Left lung (tissue), 10 donors: ENCODE data around the gene MYD88. TPM values are rescaled to one million over a fixed set of nuclear protein-coding genes. Genes with fewer than 3 reads are reported as not detected.

ENCODE experiments used
- ATAC-seq: fragments of 200-7000 bp; cut with Tn5 transposase; one replicate; pipeline ENCODE4 v1.9.1; 2020; ENCODE audit warnings: moderate library complexity
- DNase-seq, 4 donors: peaks; one replicate each; pipeline ENCODE4 v3.0.0-alpha.2; 2013 to 2020
- H3K27ac ChIP-seq, 2 donors: fragments of 200-600 bp; sonication (generic) in 1 of 2; one replicate each; pipeline versions ENCODE4 v1.5.0 to v1.8.0; 2020 to 2021
- H3K27me3 ChIP-seq, 2 donors: fragments of 200-600 bp; sonication (generic) in 1 of 2; one replicate each; pipeline versions ENCODE4 v1.5.0 to v1.8.0; 2020 to 2021
- H3K36me3 ChIP-seq, 2 donors: fragments of 200-600 bp; sonication (generic) in 1 of 2; one replicate each; pipeline versions ENCODE4 v1.5.0 to v1.8.0; 2020 to 2021
- H3K4me1 ChIP-seq, 2 donors: fragments of 200-600 bp; one replicate each; pipeline ENCODE4 v1.8.0; 2021
- H3K4me3 ChIP-seq, 2 donors: fragments of 200-600 bp; sonication (generic) in 1 of 2; one replicate each; pipeline versions ENCODE4 v1.5.0 to v1.8.0; 2020 to 2021; ENCODE audit warnings: mild to moderate bottlenecking in 1 of 2
- H3K9me3 ChIP-seq, 2 donors: fragments of 200-600 bp; sonication (generic) in 1 of 2; one replicate each; pipeline versions ENCODE4 v1.5.0 to v1.8.0; 2020 to 2021
- intact Hi-C, 2 donors: fragments of 100-400 bp; cut with DNase I; formaldehyde crosslinking; loops; one replicate each; pipeline versions ENCODE4 v1.11.2 to v1.14.2; 2022
- polyA plus RNA-seq, 6 donors: library from polyadenylated mRNA; unstranded; fragments of 120-200 nt; gene quantifications; one replicate each; pipeline ENCODE4 v1.2.1, GENCODE V29; 2013; ENCODE audit not compliant: insufficient read length in 6 of 6
- total RNA-seq, 2 donors: library from RNA; stranded (reverse); fragmentation: NEBNext Ultra II Directional; extraction: Animal tissue kit (Norgen Biotek cat#: 25700); gene quantifications; one replicate each; pipeline ENCODE4 v1.2.1, GENCODE V29; 2021
- TF ChIP-seq, protein P1 (sequence below), 2 donors: fragments of 200-600 bp; sonication (generic) in 1 of 2; IDR thresholded peaks; one replicate each; pipeline versions ENCODE4 v1.5.0 to v1.8.0; 2021; ENCODE audit warnings: antibody characterized with exemption in 2 of 2
- donor health status: DM: no; HTN: yes; CAD: no.
- donor health status: DM: no; HTN: no; CAD: no.

Gene MYD88
- total and polyA plus RNA-seq, 8 donors, result 37.8 to 97.4 (median 40.9) TPM

DNA sequence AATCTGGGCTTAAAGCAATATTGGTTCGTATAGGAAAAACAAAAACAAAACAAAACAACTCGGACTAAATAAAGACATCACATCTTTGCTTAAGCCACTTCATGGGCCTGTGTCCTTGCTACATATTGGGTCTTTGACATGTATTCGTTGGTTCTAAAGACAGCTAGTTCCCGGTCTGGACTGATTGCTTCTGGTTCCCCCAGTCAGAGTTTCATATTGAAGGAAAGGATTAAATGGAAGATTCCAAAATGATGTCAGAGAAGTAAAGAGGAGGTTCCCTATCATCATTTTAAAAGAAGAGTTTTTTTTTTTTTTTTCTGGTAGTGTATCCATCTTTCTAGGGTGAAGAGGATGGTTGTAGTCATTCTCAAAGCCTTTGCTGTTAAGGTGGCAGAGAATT, 29.1 kb downstream of the MYD88 start:
- Histone ChIP-seq H3K9me3 (no peaks in the 10 kb centered on the region), H3K27ac (no peak overlapping the region), H3K36me3 (no peaks in the 10 kb centered on the region), H3K27me3 (no peaks in the 10 kb centered on the region), H3K4me1 (peaks cover 9 to 42% of the 10 kb centered on the region in 2 donors), H3K4me3 (peak overlapping the region in 1 of 2 donors; percentile 96)
- no peak for ATAC-seq
- no peak for DNase-seq
- TF ChIP-seq, protein P1, sequence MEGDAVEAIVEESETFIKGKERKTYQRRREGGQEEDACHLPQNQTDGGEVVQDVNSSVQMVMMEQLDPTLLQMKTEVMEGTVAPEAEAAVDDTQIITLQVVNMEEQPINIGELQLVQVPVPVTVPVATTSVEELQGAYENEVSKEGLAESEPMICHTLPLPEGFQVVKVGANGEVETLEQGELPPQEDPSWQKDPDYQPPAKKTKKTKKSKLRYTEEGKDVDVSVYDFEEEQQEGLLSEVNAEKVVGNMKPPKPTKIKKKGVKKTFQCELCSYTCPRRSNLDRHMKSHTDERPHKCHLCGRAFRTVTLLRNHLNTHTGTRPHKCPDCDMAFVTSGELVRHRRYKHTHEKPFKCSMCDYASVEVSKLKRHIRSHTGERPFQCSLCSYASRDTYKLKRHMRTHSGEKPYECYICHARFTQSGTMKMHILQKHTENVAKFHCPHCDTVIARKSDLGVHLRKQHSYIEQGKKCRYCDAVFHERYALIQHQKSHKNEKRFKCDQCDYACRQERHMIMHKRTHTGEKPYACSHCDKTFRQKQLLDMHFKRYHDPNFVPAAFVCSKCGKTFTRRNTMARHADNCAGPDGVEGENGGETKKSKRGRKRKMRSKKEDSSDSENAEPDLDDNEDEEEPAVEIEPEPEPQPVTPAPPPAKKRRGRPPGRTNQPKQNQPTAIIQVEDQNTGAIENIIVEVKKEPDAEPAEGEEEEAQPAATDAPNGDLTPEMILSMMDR (IDR thresholded peaks at IDR 0.05), result no peak
- intact Hi-C loops, result no loop called here

DNA sequence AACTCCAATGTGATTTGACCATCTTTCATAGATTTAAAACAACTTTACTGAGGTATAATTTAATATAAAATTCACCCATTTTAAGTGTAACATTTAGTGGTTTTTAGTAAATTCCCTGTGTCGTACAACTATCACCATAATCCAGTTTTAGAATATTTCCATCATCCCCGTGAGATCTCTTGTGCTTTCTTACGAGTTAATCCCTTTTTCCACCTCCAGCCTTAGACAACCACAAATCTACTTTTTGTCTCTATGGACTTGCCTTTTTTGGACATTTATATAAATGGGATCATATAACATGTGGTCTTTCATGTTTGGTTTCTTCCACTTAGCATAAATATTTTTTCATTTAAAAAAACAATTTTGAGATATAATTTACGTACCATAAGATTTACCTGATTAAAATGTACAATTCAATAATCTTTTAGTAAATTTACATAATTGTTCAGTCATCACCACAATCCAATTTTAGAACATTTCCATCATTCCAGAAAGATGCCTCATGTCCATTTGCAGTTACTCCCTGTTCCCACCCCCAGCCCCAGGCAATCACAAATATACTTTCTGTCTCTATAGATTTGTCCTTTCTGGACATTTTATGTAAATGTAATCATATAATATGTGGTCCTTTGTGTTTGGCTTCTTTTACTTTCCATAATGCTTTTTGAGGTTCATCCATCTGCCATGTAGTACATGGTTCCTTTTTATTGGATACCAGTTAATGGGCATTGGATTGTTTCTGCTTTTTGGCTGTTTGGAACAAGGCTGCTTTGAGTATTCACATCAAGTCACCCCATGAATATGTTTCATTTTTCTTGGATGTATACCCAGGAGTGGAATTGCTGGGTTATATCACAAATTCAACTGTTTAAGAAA, 29.9 kb downstream of the MYD88 start:
- Histone ChIP-seq H3K4me3 (no peak overlapping the region), H3K36me3 (no peaks in the 10 kb centered on the region), H3K27ac (no peak overlapping the region), H3K27me3 (no peaks in the 10 kb centered on the region), H3K9me3 (no peaks in the 10 kb centered on the region), H3K4me1 (peaks cover 9 to 50% of the 10 kb centered on the region in 2 donors)
- TF ChIP-seq, protein P1 (IDR thresholded peaks at IDR 0.05), result no peak
- intact Hi-C loops, result no loop called here
- no peak for DNase-seq
- no peak for ATAC-seq

DNA sequence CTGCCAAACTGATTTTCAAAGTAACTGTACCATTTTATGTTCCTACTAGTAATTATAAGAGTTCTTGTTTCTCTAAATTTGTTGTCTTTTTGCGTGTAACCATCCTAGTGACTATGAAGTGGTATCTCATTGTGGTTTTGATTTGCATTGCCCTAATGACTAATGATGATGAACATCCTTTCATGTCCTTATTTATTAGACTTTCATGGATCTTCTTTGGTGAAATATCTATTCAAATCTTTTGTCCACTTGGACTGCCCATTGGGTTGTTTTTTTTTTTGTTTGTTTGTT, 30.5 kb downstream of the MYD88 start:
- DNase-seq (no peak), ATAC-seq (no peak)
- H3K4me3 ChIP-seq, result no peak overlapping the region
- H3K27me3 ChIP-seq, result no peaks in the 10 kb centered on the region
- H3K9me3 ChIP-seq, result no peaks in the 10 kb centered on the region
- TF ChIP-seq, protein P1 (IDR thresholded peaks at IDR 0.05), result no peak
- no peak overlapping the region for H3K27ac ChIP-seq
- no peaks in the 10 kb centered on the region for H3K36me3 ChIP-seq
- intact Hi-C loops, result no loop called here
- H3K4me1 ChIP-seq, result peaks cover 9 to 51% of the 10 kb centered on the region in 2 donors

DNA sequence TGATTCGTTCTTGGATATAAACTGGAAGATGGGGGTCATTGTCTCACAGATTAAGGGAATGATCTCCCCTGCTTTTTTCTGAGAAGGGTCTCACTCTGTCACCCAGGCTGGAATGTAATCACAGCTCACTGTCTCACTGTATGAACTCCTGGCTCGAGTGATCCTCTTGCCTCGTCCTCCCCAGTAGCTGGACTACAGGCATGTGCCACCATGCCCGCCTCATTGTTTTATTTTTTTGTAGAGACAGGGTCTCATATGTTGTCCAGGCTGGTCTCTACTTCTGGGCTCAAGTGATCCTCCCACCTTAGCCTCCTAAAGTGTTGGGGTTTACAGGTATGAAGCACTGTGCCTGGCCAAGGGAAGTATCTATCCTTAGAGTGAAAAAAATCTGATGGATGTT, 32.3 kb downstream of the MYD88 start:
- Histone ChIP-seq H3K4me3 (no peak overlapping the region), H3K36me3 (no peaks in the 10 kb centered on the region), H3K27me3 (no peaks in the 10 kb centered on the region), H3K4me1 (peaks cover 9 to 55% of the 10 kb centered on the region in 2 donors), H3K27ac (no peak overlapping the region), H3K9me3 (no peaks in the 10 kb centered on the region)
- intact Hi-C loops, result no loop called here
- ATAC-seq, result no peak
- DNase-seq, result no peak
- TF ChIP-seq, protein P1 (IDR thresholded peaks at IDR 0.05), result no peak

DNA sequence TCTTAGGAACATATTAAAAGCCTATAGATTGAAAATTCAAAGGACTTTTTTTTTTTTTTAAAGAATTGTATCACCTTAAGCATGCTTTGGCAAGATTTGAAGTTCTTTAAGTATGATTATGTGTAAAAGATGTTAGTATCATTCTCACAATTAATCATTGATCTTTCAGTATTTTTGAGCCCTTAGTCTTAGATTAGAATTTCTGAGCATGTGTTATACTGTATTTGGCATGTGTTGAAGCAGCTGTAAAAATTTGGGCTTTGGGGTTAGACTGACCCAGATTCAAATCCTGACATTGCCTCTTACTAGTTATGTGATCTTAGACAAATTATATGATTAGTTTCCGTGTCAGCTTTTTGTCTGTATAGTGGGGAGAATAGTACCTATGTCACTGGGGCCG, 33.2 kb downstream of the MYD88 start:
- H3K4me3 ChIP-seq, result no peak overlapping the region
- H3K27me3 ChIP-seq, result no peaks in the 10 kb centered on the region
- intact Hi-C loops, result no loop called here
- H3K27ac ChIP-seq, result no peak overlapping the region
- DNase-seq (no peak), ATAC-seq (no peak)
- no peaks in the 10 kb centered on the region for H3K36me3 ChIP-seq
- H3K9me3 ChIP-seq, result no peaks in the 10 kb centered on the region
- peaks cover 6 to 49% of the 10 kb centered on the region in 2 donors for H3K4me1 ChIP-seq
- TF ChIP-seq, protein P1 (IDR thresholded peaks at IDR 0.05), result no peak
